ENCODE measurements around the gene EXOC3. TPM values are rescaled to one million over a fixed set of nuclear protein-coding genes. Genes with fewer than 3 reads are reported as not detected.

Gene EXOC3
- total RNA-seq, 3 donors from 2014 or later (not counting 1 experiment from before 2014, with no cell fraction given): 89.6 to 99.9 (median 96.3) TPM

- no peaks in the 10 kb centered on the region for H3K9me3 ChIP-seq (ENCODE audit: control insufficient read depth, insufficient read depth, low read length)
- no peaks in the 10 kb centered on the region for H3K4me1 ChIP-seq (ENCODE audit: control insufficient read depth, insufficient read depth, low read length)
- Mint-ChIP-seq H3K9me3 (no peaks in the 10 kb centered on the region), H3K27me3 (ENCODE audit: low read depth in 2 of 2) (peaks cover 0 to 2% of the 10 kb centered on the region in 2 donors), H3K36me3 (no peaks in the 10 kb centered on the region), H3K27ac (no peak overlapping the region), H3K4me3 (no peak overlapping the region), H3K4me1 (no peaks in the 10 kb centered on the region)
- H3K27me3 ChIP-seq (ENCODE audit: control insufficient read depth, insufficient read depth, low read length): no peaks in the 10 kb centered on the region
- no peak for TF ChIP-seq CTCF (IDR thresholded peaks at IDR 0.05)
- no peak overlapping the region for H3K4me3 ChIP-seq (ENCODE audit: low read length)
- DNase-seq: no peak
- intact Hi-C loops (cut with micrococcal nuclease): no loop called here
- ATAC-seq: no peak
- no peak overlapping the region for H3K27ac ChIP-seq (ENCODE audit: low read length)
- H3K36me3 ChIP-seq (ENCODE audit: control insufficient read depth, insufficient read depth, low read length): no peaks in the 10 kb centered on the region
- WGBS (ENCODE audit: insufficient coverage): 86% methylated on average over 19 of the region's 19 CpGs
Observed at GRCh38 chr5:491856-492155, 48.8 kb downstream of the EXOC3 start.

DNA sequence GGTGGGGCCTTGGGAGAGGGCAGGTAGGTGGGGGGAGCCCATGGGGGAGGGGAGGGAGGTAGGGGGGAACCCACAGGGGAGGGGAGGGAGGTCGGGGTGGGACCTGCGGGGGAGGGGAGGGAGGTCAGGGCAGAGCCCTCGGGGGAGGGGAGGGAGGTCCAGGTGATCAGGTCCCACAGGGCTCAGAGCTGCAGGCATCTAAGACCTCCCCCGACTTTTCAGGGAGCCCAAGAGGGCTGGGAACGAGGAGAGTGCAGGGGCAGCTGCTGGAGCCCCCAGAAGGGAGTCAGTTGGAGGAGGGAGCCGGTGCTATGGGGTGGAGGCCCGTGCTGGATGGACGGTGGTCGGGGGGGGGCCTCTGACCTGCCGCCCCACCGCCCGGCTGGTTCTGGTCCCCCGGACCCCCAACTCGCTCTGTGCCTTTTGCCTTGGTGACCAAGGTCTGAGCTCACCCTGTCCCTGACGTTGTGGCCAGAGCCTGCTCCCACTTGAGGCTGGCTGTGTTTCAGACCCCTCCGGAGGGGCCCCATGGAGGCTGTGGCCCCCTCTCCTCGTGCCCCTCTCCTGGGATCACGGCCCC, 49.4 kb downstream of the EXOC3 start:
- TF ChIP-seq CTCF (IDR thresholded peaks at IDR 0.05): no peak
- no peak overlapping the region for H3K4me3 ChIP-seq (ENCODE audit: low read length)
- ATAC-seq (no peak), DNase-seq (no peak)
- Mint-ChIP-seq H3K27me3 (ENCODE audit: low read depth in 2 of 2) (peaks cover 0 to 2% of the 10 kb centered on the region in 2 donors), H3K36me3 (no peaks in the 10 kb centered on the region), H3K27ac (no peak overlapping the region), H3K4me3 (no peak overlapping the region), H3K9me3 (no peaks in the 10 kb centered on the region), H3K4me1 (no peaks in the 10 kb centered on the region)
- intact Hi-C loops (cut with micrococcal nuclease): no loop called here
- H3K36me3 ChIP-seq (ENCODE audit: control insufficient read depth, insufficient read depth, low read length): no peaks in the 10 kb centered on the region
- H3K27ac ChIP-seq (ENCODE audit: low read length): no peak overlapping the region
- H3K27me3 ChIP-seq (ENCODE audit: control insufficient read depth, insufficient read depth, low read length): no peaks in the 10 kb centered on the region
- no peaks in the 10 kb centered on the region for H3K9me3 ChIP-seq (ENCODE audit: control insufficient read depth, insufficient read depth, low read length)
- 74% methylated on average over 17 of the region's 18 CpGs for WGBS (ENCODE audit: insufficient coverage)
- no peaks in the 10 kb centered on the region for H3K4me1 ChIP-seq (ENCODE audit: control insufficient read depth, insufficient read depth, low read length)

DNA sequence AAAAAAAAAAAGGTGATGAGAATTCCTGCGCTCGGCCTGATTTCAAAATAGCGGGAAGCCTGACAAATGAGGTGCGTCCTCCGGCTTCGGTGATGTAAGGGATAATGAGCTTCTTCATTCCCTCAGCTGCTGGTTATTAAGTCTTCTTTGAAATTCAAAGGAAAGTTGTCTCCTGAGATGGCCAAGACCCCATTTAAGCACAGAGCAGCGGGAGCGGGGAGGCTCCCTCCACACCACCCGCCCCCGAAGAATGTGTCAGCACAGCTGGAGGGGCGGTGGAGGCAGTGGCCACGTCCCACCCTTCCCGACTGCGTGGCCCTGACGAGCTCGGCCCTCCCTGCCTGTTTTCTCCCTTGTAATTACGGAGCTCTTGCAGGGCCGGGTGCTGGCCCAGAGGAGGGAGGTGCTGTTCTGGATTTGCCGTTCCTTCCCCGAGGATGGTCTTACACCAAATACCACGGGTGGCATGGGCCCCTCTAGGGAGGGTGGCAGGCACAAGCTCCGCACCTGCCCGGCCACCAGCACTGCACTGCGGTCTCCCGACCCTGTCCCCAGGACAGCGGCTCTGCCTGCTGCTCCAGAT, 50.2 kb downstream of the EXOC3 start:
- 80% methylated on average over 26 of the region's 26 CpGs for WGBS (ENCODE audit: insufficient coverage)
- Mint-ChIP-seq H3K27ac (no peak overlapping the region), H3K4me1 (no peaks in the 10 kb centered on the region), H3K36me3 (no peaks in the 10 kb centered on the region), H3K27me3 (ENCODE audit: low read depth in 2 of 2) (peaks cover 0 to 6% of the 10 kb centered on the region in 2 donors), H3K9me3 (no peaks in the 10 kb centered on the region), H3K4me3 (no peak overlapping the region)
- H3K27ac ChIP-seq (ENCODE audit: low read length): no peak overlapping the region
- H3K9me3 ChIP-seq (ENCODE audit: control insufficient read depth, insufficient read depth, low read length): no peaks in the 10 kb centered on the region
- no peak overlapping the region for H3K4me3 ChIP-seq (ENCODE audit: low read length)
- H3K27me3 ChIP-seq (ENCODE audit: control insufficient read depth, insufficient read depth, low read length): no peaks in the 10 kb centered on the region
- H3K36me3 ChIP-seq (ENCODE audit: control insufficient read depth, insufficient read depth, low read length): no peaks in the 10 kb centered on the region
- H3K4me1 ChIP-seq (ENCODE audit: control insufficient read depth, insufficient read depth, low read length): no peaks in the 10 kb centered on the region
- intact Hi-C loops (cut with micrococcal nuclease): no loop called here
- ATAC-seq: no peak
- TF ChIP-seq CTCF (IDR thresholded peaks at IDR 0.05): no peak
- no peak for DNase-seq

DNA sequence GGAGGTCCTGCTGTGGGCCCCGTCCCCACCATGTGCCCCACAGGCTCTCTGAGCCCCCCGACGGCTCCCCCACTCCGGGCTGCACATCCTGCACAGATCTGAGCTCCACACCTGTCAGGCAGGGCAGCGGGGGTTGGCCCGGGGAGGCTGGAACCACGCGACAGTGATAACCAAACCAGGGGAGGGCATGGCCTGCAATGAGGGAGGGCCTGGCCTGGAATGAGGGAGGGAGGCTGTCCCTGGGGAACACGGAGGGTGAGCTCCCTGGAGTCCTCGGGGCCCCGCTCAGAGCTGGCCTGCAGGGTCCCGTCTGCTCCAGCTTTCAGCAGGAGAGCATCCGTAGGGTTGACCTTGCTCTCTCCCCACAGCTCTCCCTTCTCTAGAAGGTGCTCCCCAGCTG, 50.8 kb downstream of the EXOC3 start:
- Mint-ChIP-seq H3K27me3 (ENCODE audit: low read depth in 2 of 2) (peaks cover 0 to 7% of the 10 kb centered on the region in 2 donors), H3K27ac (no peak overlapping the region)

More for the DNA sequence above, 50.8 kb downstream of the EXOC3 start:
- WGBS (ENCODE audit: insufficient coverage): 69% methylated on average over 13 of the region's 13 CpGs
- intact Hi-C loops (cut with micrococcal nuclease): no loop called here
- DNase-seq (no peak), ATAC-seq (no peak)
- H3K27me3 ChIP-seq (ENCODE audit: control insufficient read depth, insufficient read depth, low read length): no peaks in the 10 kb centered on the region
- no peak overlapping the region for H3K4me3 Mint-ChIP-seq
- no peak for TF ChIP-seq CTCF (IDR thresholded peaks at IDR 0.05)
- H3K9me3 ChIP-seq (ENCODE audit: control insufficient read depth, insufficient read depth, low read length): no peaks in the 10 kb centered on the region
- no peaks in the 10 kb centered on the region for H3K36me3 ChIP-seq (ENCODE audit: control insufficient read depth, insufficient read depth, low read length)
- H3K27ac ChIP-seq (ENCODE audit: low read length): no peak overlapping the region
- no peaks in the 10 kb centered on the region for H3K9me3 Mint-ChIP-seq
- no peak overlapping the region for H3K4me3 ChIP-seq (ENCODE audit: low read length)
- no peaks in the 10 kb centered on the region for H3K4me1 Mint-ChIP-seq
- H3K4me1 ChIP-seq (ENCODE audit: control insufficient read depth, insufficient read depth, low read length): no peaks in the 10 kb centered on the region
- H3K36me3 Mint-ChIP-seq: no peaks in the 10 kb centered on the region

All from natural killer cell (primary cell).